SK-N-SH (cell line): ENCODE measurements around the gene ELMOD1. TPM values are rescaled to one million over a fixed set of nuclear protein-coding genes. Genes with fewer than 3 reads are reported as not detected.

ENCODE experiments used
- CTCF ChIA-PET: fragments of 300-600, 350-600 bp; formaldehyde crosslinking; extraction: SDS; loops from one replicate; lab custom pipeline; 2021; lab: Yijun Ruan, JAX
- POLR2A ChIA-PET: fragments of 350-600 bp; sonication (Branson Sonifier 250); formaldehyde crosslinking; extraction: SDS; loops from one replicate; lab custom pipeline; 2020; ENCODE audit warnings: antibody characterized with exemption, inconsistent platforms; lab: Yijun Ruan, JAX
- DNase-seq: peaks from one replicate; pipeline ENCODE4 v3.0.0; 2012
- H2AFZ ChIP-seq: fragments of 200-600 bp; sonication (generic); 2 replicates; pipeline ENCODE4 v1.8.1; 2016; ENCODE audit warnings: antibody characterized with exemption, mild to moderate bottlenecking, low read depth
- H3F3A ChIP-seq: fragments of 200-600 bp; sonication (generic); replicated peaks from 2 replicates; pipeline ENCODE3; 2016; ENCODE audit warnings: antibody characterized with exemption, mild to moderate bottlenecking; ENCODE audit not compliant: insufficient read depth
- H3K27ac ChIP-seq, 2 experiments: fragments of 200-500 bp in 1 of 2; fragments of 200-600 bp in 1 of 2; sonication (Bioruptor generic) in 1 of 2; sonication (generic), shearing (Covaris generic) in 1 of 2; 2 replicates each; pipeline versions ENCODE4 v1.5.1 to v1.6.1; 2014 to 2016; ENCODE audit warnings: low read depth in 2 of 2, inconsistent platforms in 1 of 2, low read length in 1 of 2, mild to moderate bottlenecking in 1 of 2, mixed read lengths in 1 of 2
- H3K27me3 ChIP-seq: fragments of 200-600 bp; sonication (generic), shearing (Covaris generic); 2 replicates; pipeline ENCODE4 v1.6.1; 2016; ENCODE audit warnings: mixed run types; ENCODE audit not compliant: insufficient read depth
- H3K36me3 ChIP-seq, 2 experiments: fragments of 200-500 bp in 1 of 2; fragments of 200-600 bp in 1 of 2; sonication (Bioruptor generic) in 1 of 2; sonication (generic) in 1 of 2; replicated peaks in 1 of 2; 2 replicates each; pipeline versions ENCODE3 to v1.5.1; 2014 to 2016; ENCODE audit warnings: low read length in 1 of 2, mild to moderate bottlenecking in 1 of 2; ENCODE audit not compliant: insufficient read depth in 2 of 2, control insufficient read depth in 1 of 2
- H3K4me1 ChIP-seq, 2 experiments: fragments of 200-500 bp in 1 of 2; fragments of 200-600 bp in 1 of 2; sonication (Bioruptor generic) in 1 of 2; sonication (generic), shearing (Covaris generic) in 1 of 2; 2 replicates each; pipeline versions ENCODE4 v1.5.1 to v1.6.1; 2014 to 2016; ENCODE audit warnings: low read depth in 1 of 2, low read length in 1 of 2, mixed run types in 1 of 2; ENCODE audit not compliant: insufficient read depth in 2 of 2, control insufficient read depth in 1 of 2
- H3K4me2 ChIP-seq: fragments of 200-600 bp; sonication (generic), shearing (Covaris generic); 2 replicates; pipeline ENCODE4 v1.6.1; 2017; ENCODE audit warnings: mixed run types
- H3K4me3 ChIP-seq, 2 experiments: fragments of 200-500 bp in 1 of 2; fragments of 200-600 bp in 1 of 2; sonication (Bioruptor generic) in 1 of 2; sonication (generic), shearing (Covaris generic) in 1 of 2; 2 replicates each; pipeline versions ENCODE4 v1.5.1 to v1.8.1; 2014 to 2016; ENCODE audit warnings: low read depth in 2 of 2, inconsistent platforms in 1 of 2, low read length in 1 of 2, mild to moderate bottlenecking in 1 of 2, mixed read lengths in 1 of 2, moderate library complexity in 1 of 2
- H3K79me2 ChIP-seq: fragments of 200-600 bp; sonication (generic); 2 replicates; pipeline ENCODE4 v1.8.1; 2017; ENCODE audit warnings: mild to moderate bottlenecking; ENCODE audit not compliant: insufficient read depth
- H3K9ac ChIP-seq: fragments of 200-600 bp; sonication (generic); 2 replicates; pipeline ENCODE4 v1.6.1; 2017; ENCODE audit warnings: mixed run types
- H3K9me2 ChIP-seq: fragments of 200-600 bp; sonication (generic); 2 replicates; pipeline ENCODE4 v1.6.1; 2017; ENCODE audit warnings: mixed run types
- H3K9me3 ChIP-seq: fragments of 200-600 bp; sonication (generic); 2 replicates; pipeline ENCODE4 v1.6.1; 2017; ENCODE audit warnings: mixed run types, mild to moderate bottlenecking, moderate library complexity
- H4K20me1 ChIP-seq: fragments of 200-600 bp; sonication (generic); 2 replicates; pipeline ENCODE4 v1.6.1; 2017; ENCODE audit warnings: mild to moderate bottlenecking, mixed run types; ENCODE audit not compliant: insufficient read depth
- CHD2 ChIP-seq: fragments of 150-350 bp; IDR thresholded peaks from 2 replicates; pipeline ENCODE4 v1.6.1; 2018; ENCODE audit warnings: low read length; ENCODE audit not compliant: partially characterized antibody
- CTCF ChIP-seq: fragments of 200-600 bp; sonication (generic); IDR thresholded peaks from 2 replicates; pipeline ENCODE4 v1.6.1; 2017; ENCODE audit warnings: antibody characterized with exemption, mild to moderate bottlenecking, moderate library complexity
- EP300 ChIP-seq, 2 experiments: IDR thresholded peaks; 2 replicates each; pipeline versions ENCODE4 v1.4.0 to v1.6.1; 2012; ENCODE audit warnings: borderline replicate concordance in 1 of 2, low read depth in 1 of 2, low read length in 1 of 2
- FOSL2 ChIP-seq: IDR thresholded peaks from 2 replicates; pipeline ENCODE4 v1.4.0; 2012; ENCODE audit warnings: low read depth, mild to moderate bottlenecking, moderate library complexity, borderline replicate concordance
- FOXJ3 ChIP-seq: sonication (generic); formaldehyde crosslinking; IDR thresholded peaks from 2 replicates; pipeline ENCODE4 v1.5.1; 2020; ENCODE audit warnings: mild to moderate bottlenecking, missing genetic modification reagents
- FOXM1 ChIP-seq: IDR thresholded peaks from 2 replicates; pipeline ENCODE4 v1.4.0; 2012; ENCODE audit warnings: low read depth, mild to moderate bottlenecking
- JUND ChIP-seq: IDR thresholded peaks from 2 replicates; pipeline ENCODE4 v1.4.0; 2012
- MEF2A ChIP-seq: IDR thresholded peaks from 2 replicates; pipeline ENCODE4 v1.4.0; 2012; ENCODE audit warnings: low read depth, borderline replicate concordance
- NRF1 ChIP-seq: IDR thresholded peaks from 2 replicates; pipeline ENCODE4 v1.6.1; 2012; ENCODE audit warnings: low read depth, mild to moderate bottlenecking, low read length
- RAD21 ChIP-seq: IDR thresholded peaks from 2 replicates; pipeline ENCODE4 v1.6.1; 2012; ENCODE audit warnings: mild to moderate bottlenecking, low read length
- RCOR1 ChIP-seq: fragments of 150-350 bp; IDR thresholded peaks from 2 replicates; pipeline ENCODE4 v1.6.1; 2017; ENCODE audit warnings: antibody characterized with exemption, low read length
- RFX5 ChIP-seq: IDR thresholded peaks from 2 replicates; pipeline ENCODE4 v1.6.1; 2012; ENCODE audit warnings: mild to moderate bottlenecking, improper control_type of control experiment, low read length
- RXRA ChIP-seq: IDR thresholded peaks from 2 replicates; pipeline ENCODE4 v1.4.0; 2012; ENCODE audit warnings: low read depth, mild to moderate bottlenecking, borderline replicate concordance
- SMC3 ChIP-seq: IDR thresholded peaks from 2 replicates; pipeline ENCODE4 v1.6.1; 2012; ENCODE audit warnings: low read depth, low read length, improper control_type of control experiment
- TAF1 ChIP-seq: IDR thresholded peaks from 2 replicates; pipeline ENCODE4 v1.6.1; 2012; ENCODE audit warnings: low read depth, mild to moderate bottlenecking, low read length, moderate library complexity, borderline replicate concordance
- TCF12 ChIP-seq: IDR thresholded peaks from 2 replicates; pipeline ENCODE4 v1.4.0; 2012
- USF1 ChIP-seq: IDR thresholded peaks from 2 replicates; pipeline ENCODE4 v1.4.0; 2012; ENCODE audit warnings: low read depth, borderline replicate concordance
- USF2 ChIP-seq: fragments of 150-350 bp; IDR thresholded peaks from 2 replicates; pipeline ENCODE4 v1.6.1; 2017; ENCODE audit warnings: antibody characterized with exemption, low read length, low read depth, borderline replicate concordance
- YY1 ChIP-seq: IDR thresholded peaks from 2 replicates; pipeline ENCODE4 v1.4.0; 2012; ENCODE audit warnings: low read depth, mild to moderate bottlenecking
- ZBTB33 ChIP-seq: IDR thresholded peaks from 2 replicates; pipeline ENCODE4 v1.4.0; 2012; ENCODE audit warnings: low read depth, borderline replicate concordance
- WGBS: methylation state at CpG from one replicate; pipeline ENCODE4 v1.1.6; 2017; ENCODE audit warnings: low lambda C conversion rate; 5-methylcytosine and 5-hydroxymethylcytosine counted together
- polyA plus RNA-seq, 3 experiments: library from polyadenylated mRNA; depleted of rRNA; stranded (reverse); fragments of >200 nt; gene quantifications; 2 replicates each; pipeline ENCODE4 v1.2.3, GENCODE V29; 2012

Gene ELMOD1
- polyA plus RNA-seq, 1 of the 3 experiments (the other 2 are of a cell fraction): not detected

GRCh38 chr11:107646783-107647182 is 55.8 kb downstream of the ELMOD1 start:
- POLR2A ChIA-PET: no interaction called here
- H3K27me3 ChIP-seq: peaks cover 8% of the 10 kb centered on the region
- H3K27ac ChIP-seq: no peak overlapping the region
- no peaks in the 10 kb centered on the region for H3K79me2 ChIP-seq
- no peaks in the 10 kb centered on the region for H3K9me2 ChIP-seq
- no peaks in the 10 kb centered on the region for H3K36me3 ChIP-seq
- DNase-seq: no peak
- CTCF ChIA-PET: interaction anchor here (1.5 kb wide), 1 partner anchor 83 kb away, joined by 6 read pairs; no protein-coding TSS in a partner anchor
- no peak overlapping the region for H3K4me2 ChIP-seq
- H3F3A ChIP-seq: no peaks in the 10 kb centered on the region
- no peaks in the 10 kb centered on the region; the same call in 1 of the 2 replicates for H3K9me3 ChIP-seq
- no peak overlapping the region for H3K4me3 ChIP-seq
- no peak overlapping the region for H2AFZ ChIP-seq
- no peak overlapping the region for H3K9ac ChIP-seq
- 53% methylated on average over 2 of the region's 2 CpGs for WGBS
- H3K4me1 ChIP-seq: no peaks in the 10 kb centered on the region
- H4K20me1 ChIP-seq: no peaks in the 10 kb centered on the region
- TF ChIP-seq FOXM1 (no peak), FOXJ3 (CRISPR knock-in tag) (no peak), FOSL2 (no peak), USF2 (no peak), TCF12 (no peak), RCOR1 (no peak), MEF2A (no peak), EP300 (IDR thresholded peaks at IDR 0.05; ENCODE audit: borderline replicate concordance in 1 of 2, low read depth in 1 of 2, low read length in 1 of 2) (no peak), RXRA (no peak)

GRCh38 chr11:107648242-107648641 is 57.3 kb downstream of the ELMOD1 start:
- DNase-seq: no peak
- H3K9ac ChIP-seq: no peak overlapping the region
- H3K4me3 ChIP-seq: no peak overlapping the region
- WGBS: 11% methylated on average over 3 of the region's 3 CpGs
- H3K79me2 ChIP-seq: no peaks in the 10 kb centered on the region
- H3K4me2 ChIP-seq: no peak overlapping the region
- H3F3A ChIP-seq: no peaks in the 10 kb centered on the region
- no peaks in the 10 kb centered on the region for H4K20me1 ChIP-seq
- peaks cover 8% of the 10 kb centered on the region for H3K27me3 ChIP-seq
- CTCF ChIA-PET: no interaction called here
- H3K27ac ChIP-seq: no peak overlapping the region
- H3K9me3 ChIP-seq: no peaks in the 10 kb centered on the region; the same call in 1 of the 2 replicates
- POLR2A ChIA-PET: no interaction called here
- H2AFZ ChIP-seq: no peak overlapping the region
- H3K4me1 ChIP-seq: no peaks in the 10 kb centered on the region
- H3K36me3 ChIP-seq: no peaks in the 10 kb centered on the region
- H3K9me2 ChIP-seq: no peaks in the 10 kb centered on the region
- TF ChIP-seq ZBTB33: no peak
- no peak for TF ChIP-seq RXRA
- no peak for TF ChIP-seq JUND
- TF ChIP-seq NRF1: no peak
- TF ChIP-seq SMC3: no peak
- TF ChIP-seq TAF1: no peak
- no peak for TF ChIP-seq USF1
- no peak for TF ChIP-seq YY1
- no peak for TF ChIP-seq RFX5
- TF ChIP-seq RCOR1: no peak
- no peak for TF ChIP-seq CHD2
- no peak for TF ChIP-seq MEF2A
- TF ChIP-seq CTCF: no peak
- TF ChIP-seq RAD21: no peak
